ENCODE measurements around the gene HOXA3. TPM values are rescaled to one million over a fixed set of nuclear protein-coding genes. Genes with fewer than 3 reads are reported as not detected.

Gene HOXA3
- total RNA-seq, 4 donors from 2014 or later = 3.6 to 8.7 (median 6.6) TPM

DNA sequence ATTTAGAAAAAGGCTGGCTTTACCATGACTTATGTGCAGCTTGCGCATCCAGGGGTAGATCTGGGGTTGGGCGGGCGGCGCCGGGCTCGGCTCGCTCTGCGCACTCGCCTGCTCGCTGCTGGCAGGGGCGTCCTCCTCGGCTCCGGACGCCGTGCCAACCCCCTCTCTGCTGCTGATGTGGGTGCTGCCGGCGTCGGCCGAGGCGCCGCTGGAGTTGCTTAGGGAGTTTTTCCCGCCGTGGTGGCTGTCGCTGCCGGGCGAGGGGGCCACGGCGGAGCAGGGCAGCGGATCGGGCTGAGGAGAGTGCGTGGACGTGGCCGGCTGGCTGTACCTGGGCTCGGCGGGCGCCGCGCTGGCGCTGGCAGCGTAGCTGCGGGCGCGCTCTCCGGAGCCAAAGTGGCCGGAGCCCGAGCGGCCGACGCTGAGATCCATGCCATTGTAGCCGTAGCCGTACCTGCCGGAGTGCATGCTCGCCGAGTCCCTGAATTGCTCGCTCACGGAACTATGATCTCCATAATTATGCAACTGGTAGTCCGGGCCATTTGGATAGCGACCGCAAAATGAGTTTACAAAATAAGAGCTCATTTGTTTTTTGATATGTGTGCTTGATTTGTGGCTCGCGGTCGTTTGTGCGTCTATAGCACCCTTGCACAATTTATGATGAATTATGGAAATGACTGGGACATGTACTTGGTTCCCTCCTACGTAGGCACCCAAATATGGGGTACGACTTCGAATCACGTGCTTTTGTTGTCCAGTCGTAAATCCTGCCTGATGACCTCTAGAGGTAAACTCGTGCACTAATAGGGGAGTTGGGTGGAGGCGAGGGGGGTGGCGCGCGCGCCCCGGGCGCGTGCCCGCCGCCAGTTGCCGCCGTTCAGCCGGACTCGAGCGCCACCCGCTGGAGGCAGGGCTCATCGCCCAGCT lies 9.1 kb downstream of the HOXA3 start, which contains the start of gene HOXA5:
HOXA5 (minus strand) TSS at position 659 of the 927 bp plus-strand sequence; CDS start at position 585, 74 bp downstream.
- WGBS, 2 donors = 30 to 42% methylated on average over 17 to 22 of the region's 86 CpGs
- TF ChIP-seq, protein P1, sequence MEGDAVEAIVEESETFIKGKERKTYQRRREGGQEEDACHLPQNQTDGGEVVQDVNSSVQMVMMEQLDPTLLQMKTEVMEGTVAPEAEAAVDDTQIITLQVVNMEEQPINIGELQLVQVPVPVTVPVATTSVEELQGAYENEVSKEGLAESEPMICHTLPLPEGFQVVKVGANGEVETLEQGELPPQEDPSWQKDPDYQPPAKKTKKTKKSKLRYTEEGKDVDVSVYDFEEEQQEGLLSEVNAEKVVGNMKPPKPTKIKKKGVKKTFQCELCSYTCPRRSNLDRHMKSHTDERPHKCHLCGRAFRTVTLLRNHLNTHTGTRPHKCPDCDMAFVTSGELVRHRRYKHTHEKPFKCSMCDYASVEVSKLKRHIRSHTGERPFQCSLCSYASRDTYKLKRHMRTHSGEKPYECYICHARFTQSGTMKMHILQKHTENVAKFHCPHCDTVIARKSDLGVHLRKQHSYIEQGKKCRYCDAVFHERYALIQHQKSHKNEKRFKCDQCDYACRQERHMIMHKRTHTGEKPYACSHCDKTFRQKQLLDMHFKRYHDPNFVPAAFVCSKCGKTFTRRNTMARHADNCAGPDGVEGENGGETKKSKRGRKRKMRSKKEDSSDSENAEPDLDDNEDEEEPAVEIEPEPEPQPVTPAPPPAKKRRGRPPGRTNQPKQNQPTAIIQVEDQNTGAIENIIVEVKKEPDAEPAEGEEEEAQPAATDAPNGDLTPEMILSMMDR (IDR thresholded peaks at IDR 0.05) = peak; percentile 74 to 98 (median 92)
- peak in 3 of 4 donors; percentile 81 to 89 (median 82) for TF ChIP-seq POLR2A (IDR thresholded peaks at IDR 0.05)
- H3K27me3 ChIP-seq = peaks cover 0 to 88% (median 2%) of the 10 kb centered on the region in 4 donors
- no peak for DNase-seq
- H3K9me3 ChIP-seq = no peaks in the 10 kb centered on the region
- H3K4me1 ChIP-seq = peaks cover 5 to 59% (median 8%) of the 10 kb centered on the region in 3 donors
- peak within 1 kb of the TSS; percentile 65 to 89 (median 74) for H3K4me3 ChIP-seq
- no peaks in the 10 kb centered on the region for H3K36me3 ChIP-seq
- H3K27ac ChIP-seq = peak within 1 kb of the TSS; percentile 92 to 97 (median 92)
- intact Hi-C loops (cut with DNase I) = loop anchor here (5.0 kb wide), 1 partner anchor 286 kb away; no protein-coding TSS in a partner anchor

DNA sequence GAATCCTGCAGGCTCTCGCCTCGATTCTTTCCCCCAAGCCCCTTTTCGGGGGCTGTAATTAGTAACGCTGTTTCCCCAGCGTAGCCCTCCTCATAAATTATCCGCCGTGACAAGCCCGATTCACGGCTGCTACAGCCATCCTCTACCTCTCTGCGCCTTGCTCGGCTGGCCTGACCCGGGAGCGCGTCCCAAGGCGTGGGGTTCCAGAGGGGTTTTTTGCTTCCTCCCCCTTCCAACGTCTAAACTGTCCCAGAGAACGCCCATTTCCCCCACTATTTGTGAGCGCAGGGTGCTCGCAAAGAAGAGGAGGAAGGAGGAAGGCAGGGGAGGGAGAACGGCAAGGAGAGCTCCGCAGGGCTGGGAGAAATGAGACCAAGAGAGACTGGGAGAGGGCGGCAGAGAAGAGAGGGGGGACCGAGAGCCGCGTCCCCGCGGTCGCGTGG lies 9.8 kb downstream of the HOXA3 start:
- WGBS, 2 donors = 6 to 33% methylated on average over 13 to 26 of the region's 29 CpGs
- intact Hi-C loops (cut with DNase I) = loop anchor here (5.0 kb wide), 1 partner anchor 285 kb away; no protein-coding TSS in a partner anchor
- peaks cover 0 to 81% (median 0%) of the 10 kb centered on the region in 4 donors for H3K27me3 ChIP-seq
- no peaks in the 10 kb centered on the region for H3K36me3 ChIP-seq
- no peak for TF ChIP-seq POLR2A (IDR thresholded peaks at IDR 0.05)
- TF ChIP-seq, protein P1 (IDR thresholded peaks at IDR 0.05) = no peak
- H3K9me3 ChIP-seq = no peaks in the 10 kb centered on the region
- peaks cover 0 to 52% (median 3%) of the 10 kb centered on the region in 3 donors for H3K4me1 ChIP-seq
- peak overlapping the region; percentile 65 to 89 (median 74) for H3K4me3 ChIP-seq
- no peak for DNase-seq
- peak overlapping the region; percentile 92 to 97 (median 92) for H3K27ac ChIP-seq

DNA sequence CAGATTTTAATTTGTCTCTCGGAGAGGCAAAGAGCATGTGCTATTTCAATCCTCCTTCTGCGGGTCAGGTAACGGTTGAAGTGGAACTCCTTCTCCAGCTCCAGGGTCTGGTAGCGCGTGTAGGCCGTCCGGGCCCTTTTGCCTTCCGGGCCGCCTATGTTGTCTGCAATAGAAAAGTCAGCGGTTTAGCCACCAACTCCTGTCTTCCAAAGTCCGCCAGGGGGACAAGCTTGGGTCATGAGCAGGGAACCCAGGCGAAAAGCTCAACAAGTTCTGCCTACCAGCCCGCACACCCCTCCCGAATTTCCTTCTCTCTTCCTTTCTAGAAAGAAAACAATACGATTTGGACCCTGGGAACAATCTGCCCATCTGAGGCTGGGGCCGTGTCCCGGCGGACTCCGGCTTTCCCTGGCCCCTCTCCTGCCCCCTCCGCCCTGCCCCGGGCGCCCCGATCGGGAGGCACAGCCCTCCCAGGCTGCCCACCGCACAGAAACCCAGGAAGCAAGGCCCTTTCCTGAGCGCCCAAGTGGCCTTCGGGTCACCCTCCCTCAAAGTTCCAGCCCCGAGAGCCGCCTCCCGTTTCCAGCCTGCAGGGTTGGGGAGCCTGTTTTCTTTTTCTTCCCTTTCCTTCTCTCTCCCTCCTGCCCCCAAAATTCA lies 10.3 kb downstream of the HOXA3 start:
- H3K4me1 ChIP-seq = peaks cover 0 to 50% (median 0%) of the 10 kb centered on the region in 3 donors
- peak overlapping the region; percentile 65 to 89 (median 74) for H3K4me3 ChIP-seq
- peak overlapping the region; percentile 92 to 97 (median 92) for H3K27ac ChIP-seq
- H3K27me3 ChIP-seq = peaks cover 0 to 79% (median 0%) of the 10 kb centered on the region in 4 donors
- no peak for DNase-seq
- intact Hi-C loops (cut with DNase I) = loop anchor here (5.0 kb wide), 1 partner anchor 285 kb away; no protein-coding TSS in a partner anchor
- no peaks in the 10 kb centered on the region for H3K9me3 ChIP-seq
- no peaks in the 10 kb centered on the region for H3K36me3 ChIP-seq
- 26 to 58% methylated on average over 20 to 21 of the region's 30 CpGs for WGBS, 2 donors
- TF ChIP-seq, protein P1 (IDR thresholded peaks at IDR 0.05) = peak in 2 of 6 experiments; percentile 11 to 41
- TF ChIP-seq POLR2A (IDR thresholded peaks at IDR 0.05) = no peak

DNA sequence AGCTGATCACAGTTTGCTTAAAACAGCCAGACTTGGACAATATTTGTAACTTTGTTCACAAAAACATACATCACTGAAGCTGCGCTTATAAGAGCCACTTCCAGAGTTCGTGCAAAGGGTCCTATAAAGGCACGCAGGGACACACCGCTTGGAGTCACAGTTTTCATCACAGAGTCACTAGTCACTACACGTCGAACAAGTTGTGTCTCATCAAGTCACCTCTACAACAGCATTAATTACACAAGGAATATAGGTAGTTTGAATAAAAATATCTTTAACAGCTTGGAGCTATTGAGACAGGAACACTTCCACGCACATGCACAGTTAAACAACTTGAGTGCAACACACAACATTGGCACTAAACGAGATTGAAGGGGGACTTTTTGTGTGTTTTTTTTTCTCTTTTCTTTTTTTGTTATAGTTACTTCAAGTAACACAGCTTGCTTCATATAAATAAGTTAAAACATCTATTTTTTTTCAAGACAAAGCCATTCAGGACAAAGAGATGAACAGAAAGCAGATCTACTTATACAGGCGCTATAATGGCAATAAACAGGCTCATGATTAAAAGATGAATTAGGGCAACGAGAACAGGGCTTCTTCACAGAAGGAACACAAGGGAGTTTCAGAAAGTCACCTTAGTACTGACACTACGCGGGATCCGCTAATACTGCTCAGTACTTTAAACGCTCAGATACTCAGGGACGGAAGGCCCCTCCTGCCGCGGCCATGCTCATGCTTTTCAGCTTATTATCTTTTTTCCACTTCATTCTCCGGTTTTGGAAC lies 11.1 kb downstream of the HOXA3 start:
- intact Hi-C loops (cut with DNase I) = loop anchor here (5.0 kb wide), 1 partner anchor 284 kb away; no protein-coding TSS in a partner anchor
- H3K4me3 ChIP-seq = peak overlapping the region; percentile 65 to 89 (median 74)
- WGBS, 2 donors = 70 to 75% methylated on average over 18 of the region's 18 CpGs
- TF ChIP-seq, protein P1 (IDR thresholded peaks at IDR 0.05) = no peak
- TF ChIP-seq POLR2A (IDR thresholded peaks at IDR 0.05) = no peak
- DNase-seq = no peak
- H3K4me1 ChIP-seq = peaks cover 0 to 56% (median 5%) of the 10 kb centered on the region in 3 donors
- H3K36me3 ChIP-seq = no peaks in the 10 kb centered on the region
- no peaks in the 10 kb centered on the region for H3K9me3 ChIP-seq
- H3K27me3 ChIP-seq = peaks cover 0 to 77% (median 0%) of the 10 kb centered on the region in 4 donors
- peak overlapping the region; percentile 92 to 97 (median 92) for H3K27ac ChIP-seq

All from esophagus squamous epithelium (tissue), 5 donors.